A673 (cell line): ENCODE measurements around the gene MRPS14.

ENCODE experiments used
- CTCF ChIP-seq: fragments of 300-800, 200-600 bp; sonication (generic); conservative IDR thresholded peaks from 2 replicates; pipeline ENCODE4 v1.5.1; 2017; ENCODE audit warnings: low read depth, mild to moderate bottlenecking, antibody characterized with exemption, low read length, moderate library complexity, mixed read lengths
- EZH2 ChIP-seq: fragments of 200-600 bp; sonication (generic); IDR thresholded peaks from 2 replicates; pipeline ENCODE4 v1.6.1; 2017; ENCODE audit warnings: borderline replicate concordance, low read depth, mild to moderate bottlenecking, mixed read lengths, antibody characterized with exemption, low read length; ENCODE audit not compliant: poor library complexity, severe bottlenecking

- TF ChIP-seq EZH2, result no peak
- no peak for TF ChIP-seq CTCF
Measured at GRCh38 chr1:174967845-174968705, 55.1 kb downstream of the MRPS14 start.
